Medulla oblongata (tissue), 1 donor: Measurements from ENCODE around the gene SMIM1.
A peak's percentile ranks its signal among the peaks of the same experiment; 100 is the strongest.

Source experiments
- DNase-seq: peaks from one replicate; pipeline ENCODE4 v3.0.0-alpha.2; 2015; ENCODE audit errors: extremely low spot score

The SMIM1 gene

GRCh38 chr1:3756394-3756793 lies 16.2 kb upstream of the SMIM1 start:
- no peak for DNase-seq

GRCh38 chr1:3759164-3759563 lies 13.4 kb upstream of the SMIM1 start:
- no peak for DNase-seq

GRCh38 chr1:3759796-3760195 lies 12.8 kb upstream of the SMIM1 start:
- no peak for DNase-seq

- no peak for DNase-seq
Observed at GRCh38 chr1:3761296-3762010, 11.1 kb upstream of the SMIM1 start.

GRCh38 chr1:3762151-3762872 lies 10.2 kb upstream of the SMIM1 start:
- DNase-seq = no peak

- no peak for DNase-seq
Observed at GRCh38 chr1:3762873-3763228, 9.7 kb upstream of the SMIM1 start.

- no peak for DNase-seq
Observed at GRCh38 chr1:3763351-3764125, 9.0 kb upstream of the SMIM1 start.

GRCh38 chr1:3767328-3767925 lies 5.1 kb upstream of the SMIM1 start:
- DNase-seq = no peak

- no peak for DNase-seq
Observed at GRCh38 chr1:3768811-3769390, 3.6 kb upstream of the SMIM1 start.

- no peak for DNase-seq
Observed at GRCh38 chr1:3770047-3770765, 2.3 kb upstream of the SMIM1 start.

- no peak for DNase-seq
Observed at GRCh38 chr1:3771108-3772026, 1.2 kb upstream of the SMIM1 start.

- peak; percentile 74 for DNase-seq
Observed at GRCh38 chr1:3772027-3772714, 378 bp upstream of the SMIM1 start.

GRCh38 chr1:3773572-3774275 lies 1.2 kb downstream of the SMIM1 start:
- peak; percentile 15 for DNase-seq

- peak; percentile 41 for DNase-seq
Observed at GRCh38 chr1:3774276-3774945, 1.9 kb downstream of the SMIM1 start.

- DNase-seq = peak; percentile 11
Observed at GRCh38 chr1:3774946-3775489, 2.5 kb downstream of the SMIM1 start.

- DNase-seq = peak; percentile 69
Observed at GRCh38 chr1:3775490-3776230, 3.1 kb downstream of the SMIM1 start.

- no peak for DNase-seq
Observed at GRCh38 chr1:3776231-3776961, 3.8 kb downstream of the SMIM1 start.
